GM12878 (cell line): Measurements from ENCODE around the gene TAF9. TPM values are rescaled to one million over a fixed set of nuclear protein-coding genes. Genes with fewer than 3 reads are reported as not detected.

Source experiments
- ATAC-seq: fragments of 200-7000 bp; cut with Tn5 transposase; 3 replicates; pipeline ENCODE4 v1.9.1; 2020; ENCODE audit warnings: mild to moderate bottlenecking, moderate library complexity
- BruUV-seq: library from RNA; stranded (reverse); fragments of 400-500 nt; replicated peaks from 2 replicates; lab custom pipeline; 2021; lab: Mats Ljungman, UMichigan
- CTCF ChIA-PET: fragments of 300-600 bp; sonication (Branson Sonifier 250); formaldehyde crosslinking; extraction: SDS; loops from one replicate; lab custom pipeline; 2021; ENCODE audit warnings: inconsistent platforms; lab: Yijun Ruan, JAX
- POLR2A ChIA-PET: fragments of 350-600 bp; formaldehyde crosslinking; extraction: SDS; loops from one replicate; lab custom pipeline; 2021; ENCODE audit warnings: inconsistent platforms; lab: Charles Lee
- RAD21 ChIA-PET: fragments of 300-600 bp; sonication (Branson Sonifier 250); formaldehyde crosslinking; loops from one replicate; lab custom pipeline; 2023; ENCODE audit warnings: antibody characterized with exemption; ENCODE audit not compliant: unreplicated experiment; lab: Charles Lee
- SMC1A ChIA-PET: fragments of 300-600 bp; sonication (Branson Sonifier 250); formaldehyde crosslinking; loops from one replicate; lab custom pipeline; 2023; ENCODE audit not compliant: unreplicated experiment, uncharacterized antibody; lab: Charles Lee
- DNase-seq: peaks from one replicate; pipeline ENCODE4 v3.0.0-alpha.2; 2011; ENCODE audit warnings: low read depth, low spot score
- FAIRE-seq: peaks from 3 replicates; lab custom pipeline; 2011; peaks lifted over from hg19 to GRCh38; lab: Jason Lieb, UNC
- H2AFZ ChIP-seq: 2 replicates; pipeline ENCODE4 v1.6.0; 2011; ENCODE audit warnings: low read depth, low read length, control low read depth; ENCODE audit not compliant: control insufficient read depth
- H3K27ac ChIP-seq: 2 replicates; pipeline ENCODE4 v1.5.1; 2011; ENCODE audit warnings: control low read depth; ENCODE audit not compliant: control insufficient read depth, insufficient read depth
- H3K27me3 ChIP-seq, 2 experiments: replicated peaks in 1 of 2; 2 replicates each; pipeline versions ENCODE4 v1.6.0 to v1.6.1; 2011; ENCODE audit warnings: low read length in 1 of 2; ENCODE audit not compliant: control insufficient read depth in 2 of 2, insufficient read depth in 2 of 2
- H3K36me3 ChIP-seq, 2 experiments: 2 replicates each; pipeline ENCODE4 v1.5.1; 2011; ENCODE audit warnings: low read length in 1 of 2; ENCODE audit not compliant: control insufficient read depth in 2 of 2, insufficient read depth in 2 of 2
- H3K4me1 ChIP-seq: 2 replicates; pipeline ENCODE4 v1.6.1; 2011; ENCODE audit warnings: mild to moderate bottlenecking, low read length, moderate library complexity, mixed read lengths; ENCODE audit not compliant: control insufficient read depth, insufficient read depth
- H3K4me2 ChIP-seq: 2 replicates; pipeline ENCODE4 v1.6.0; 2011; ENCODE audit warnings: control low read depth; ENCODE audit not compliant: control insufficient read depth, insufficient read depth
- H3K4me3 ChIP-seq: fragments of 200-600 bp; sonication (generic); 2 replicates; pipeline ENCODE4 v1.5.1; 2016
- H3K79me2 ChIP-seq: 2 replicates; pipeline ENCODE4 v1.6.0; 2011; ENCODE audit warnings: low read length; ENCODE audit not compliant: control insufficient read depth, insufficient read depth
- H3K9ac ChIP-seq: 2 replicates; pipeline ENCODE4 v1.8.0; 2011; ENCODE audit warnings: low read length, control low read depth, mixed read lengths; ENCODE audit not compliant: control insufficient read depth, insufficient read depth
- H3K9me3 ChIP-seq: replicated peaks from 3 replicates; pipeline ENCODE4 v1.5.1; 2011; ENCODE audit warnings: mild to moderate bottlenecking, low read length; ENCODE audit not compliant: control insufficient read depth, insufficient read depth
- H4K20me1 ChIP-seq: 2 replicates; pipeline ENCODE4 v1.6.0; 2011; ENCODE audit not compliant: control insufficient read depth, insufficient read depth
- FOXK2 ChIP-seq: fragments of 450-650 bp; IDR thresholded peaks from 2 replicates; pipeline ENCODE4 v1.6.1; 2017; ENCODE audit warnings: mild to moderate bottlenecking, moderate library complexity
- IKZF2 ChIP-seq, 2 experiments: fragments of 450-650 bp; IDR thresholded peaks; 2 replicates each; pipeline ENCODE4 v1.6.1; 2017; ENCODE audit warnings: mild to moderate bottlenecking in 2 of 2, moderate library complexity in 2 of 2
- KLF5 ChIP-seq: fragments of 450-650 bp; IDR thresholded peaks from 2 replicates; pipeline ENCODE4 v1.6.1; 2014; ENCODE audit warnings: mild to moderate bottlenecking; ENCODE audit not compliant: partially characterized antibody
- MEF2B ChIP-seq: fragments of 450-650 bp; IDR thresholded peaks from 2 replicates; pipeline ENCODE4 v1.6.1; 2018; ENCODE audit warnings: mild to moderate bottlenecking, moderate library complexity; ENCODE audit not compliant: partially characterized antibody, poor library complexity, severe bottlenecking
- MTA2 ChIP-seq: fragments of 450-650 bp; IDR thresholded peaks from 2 replicates; pipeline ENCODE4 v1.6.1; 2016; ENCODE audit warnings: low read depth, mild to moderate bottlenecking, moderate library complexity
- MTA3 ChIP-seq: IDR thresholded peaks from 2 replicates; pipeline ENCODE4 v1.6.1; 2012; ENCODE audit warnings: low read length, inconsistent platforms, borderline replicate concordance
- MXI1 ChIP-seq: fragments of 150-350 bp; IDR thresholded peaks from 2 replicates; pipeline ENCODE4 v1.6.1; 2011; ENCODE audit warnings: low read depth, mild to moderate bottlenecking, inconsistent platforms, low read length, improper control_type of control experiment
- NRF1 ChIP-seq: conservative IDR thresholded peaks from 2 replicates; pipeline ENCODE4 v1.6.1; 2011; ENCODE audit warnings: mild to moderate bottlenecking, low read depth, low read length, improper control_type of control experiment
- PAX5 ChIP-seq: IDR thresholded peaks from 2 replicates; pipeline ENCODE4 v1.6.1; 2011; ENCODE audit warnings: low read depth, low read length, borderline replicate concordance
- PAX8 ChIP-seq: fragments of 450-650 bp; IDR thresholded peaks from 2 replicates; pipeline ENCODE4 v1.6.1; 2017; ENCODE audit warnings: mild to moderate bottlenecking, moderate library complexity
- PML ChIP-seq: IDR thresholded peaks from 2 replicates; pipeline ENCODE4 v1.6.1; 2012; ENCODE audit warnings: low read length, inconsistent platforms
- SMC3 ChIP-seq: IDR thresholded peaks from 2 replicates; pipeline ENCODE4 v1.6.1; 2011; ENCODE audit warnings: low read length, improper control_type of control experiment, borderline replicate concordance
- TCF7 ChIP-seq: IDR thresholded peaks from 2 replicates; pipeline ENCODE4 v1.6.1; 2014; ENCODE audit warnings: antibody characterized with exemption, borderline replicate concordance
- YBX1 ChIP-seq: fragments of 450-650 bp; IDR thresholded peaks from 2 replicates; pipeline ENCODE4 v1.6.1; 2016; ENCODE audit warnings: antibody characterized with exemption
- ZNF24 ChIP-seq: fragments of 450-650 bp; IDR thresholded peaks from 2 replicates; pipeline ENCODE4 v1.6.1; 2017; ENCODE audit warnings: antibody characterized with exemption, mild to moderate bottlenecking
- ZNF384 ChIP-seq: IDR thresholded peaks from 2 replicates; pipeline ENCODE4 v1.6.1; 2012; ENCODE audit warnings: low read depth, mild to moderate bottlenecking, low read length, improper control_type of control experiment, borderline replicate concordance
- WGBS: methylation state at CpG from one replicate; pipeline ENCODE4 v1.1.6; 2016; ENCODE audit warnings: low lambda C conversion rate; ENCODE audit not compliant: insufficient replicate concordance, insufficient coverage; ENCODE audit errors: missing lambda C conversion rate; 5-methylcytosine and 5-hydroxymethylcytosine counted together
- in situ Hi-C: fragments of 300-500 bp; cut with MboI; formaldehyde crosslinking; loops from 9 replicates; pipeline ENCODE4 v1.14.3; 2018; ENCODE audit warnings: mixed read lengths
- intact Hi-C: fragments of 100-400 bp; cut with micrococcal nuclease; formaldehyde crosslinking; loops from one replicate; pipeline ENCODE4 v1.14.2; 2022; ENCODE audit not compliant: unreplicated experiment
- polyA plus RNA-seq, 11 experiments: library from polyadenylated mRNA; depleted of rRNA in 4 of 11; unstranded in 6 of 11; stranded (reverse) in 5 of 11; fragments of >200 nt; fragmentation: Nextera tagmentation in 4 of 11; fragmentation: Illumina TruSeq in 1 of 11; extraction: Ambion mirVana in 4 of 11; extraction: Trizol in 1 of 11; gene quantifications; 1 replicate in 1 of 11; 2 replicates in 10 of 11; pipeline versions ENCODE4 v1.2.1 to v1.2.3, GENCODE V29; 2011 to 2016; ENCODE audit warnings: inconsistent platforms in 2 of 11, missing spikeins in 2 of 11, low read depth in 1 of 11
- total RNA-seq, 4 experiments: library from RNA; depleted of rRNA in 3 of 4; stranded (reverse); fragments of >200 nt in 3 of 4; fragmentation: Illumina TruSeq in 1 of 4; extraction: Trizol in 1 of 4; gene quantifications; 2 replicates each; pipeline versions ENCODE4 v1.2.1 to v1.2.3, GENCODE V29; 2013 to 2021
- TF ChIP-seq, protein P1 (sequence below), 3 experiments: IDR thresholded peaks in 2 of 3; conservative IDR thresholded peaks in 1 of 3; 2 replicates each; pipeline ENCODE4 v1.5.1; 2011; ENCODE audit warnings: low read depth in 3 of 3, low read length in 3 of 3, mild to moderate bottlenecking in 3 of 3, control low read depth in 2 of 3, moderate library complexity in 2 of 3, inconsistent platforms in 1 of 3, mixed read lengths in 1 of 3; ENCODE audit not compliant: control insufficient read depth in 2 of 3, insufficient read depth in 1 of 3; ENCODE audit errors: extremely low read depth in 1 of 3
- TF ChIP-seq, protein P2 (sequence below): IDR thresholded peaks from 2 replicates; pipeline ENCODE4 v1.6.1; 2012; ENCODE audit warnings: low read length, inconsistent platforms
- TF ChIP-seq, protein P3 (sequence below): fragments of 450-650 bp; IDR thresholded peaks from 2 replicates; pipeline ENCODE4 v1.6.1; 2017; ENCODE audit warnings: low read depth, mild to moderate bottlenecking, moderate library complexity

The TAF9 gene
- total and polyA plus RNA-seq, 10 of the 15 experiments (the other 5 are each of a cell fraction or from before 2014, with no cell fraction given): 64.4 to 318 (median 150) TPM

DNA sequence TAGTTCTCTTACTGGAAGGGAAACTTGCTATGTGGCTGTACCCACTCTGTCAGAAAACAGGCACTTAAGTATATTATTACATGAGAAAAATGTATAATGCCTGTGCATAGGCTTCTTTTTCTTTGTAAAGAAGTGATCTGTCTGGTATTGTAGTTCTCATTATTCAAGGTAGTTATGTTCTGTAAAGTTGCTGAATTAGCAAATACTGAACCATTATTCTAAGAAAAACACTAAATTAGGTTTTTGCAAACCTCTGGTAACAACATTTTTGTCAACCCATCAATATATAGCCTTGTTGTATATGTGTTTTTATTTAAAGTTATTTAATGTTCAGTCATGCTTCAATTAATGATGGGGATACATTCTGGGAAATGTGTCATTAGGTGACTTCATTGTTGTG lies 9.1 kb upstream of the TAF9 start (continued):
- TF ChIP-seq ZNF384 (no peak), KLF5 (no peak), NRF1 (no peak), MTA3 (no peak), YBX1 (no peak)

DNA sequence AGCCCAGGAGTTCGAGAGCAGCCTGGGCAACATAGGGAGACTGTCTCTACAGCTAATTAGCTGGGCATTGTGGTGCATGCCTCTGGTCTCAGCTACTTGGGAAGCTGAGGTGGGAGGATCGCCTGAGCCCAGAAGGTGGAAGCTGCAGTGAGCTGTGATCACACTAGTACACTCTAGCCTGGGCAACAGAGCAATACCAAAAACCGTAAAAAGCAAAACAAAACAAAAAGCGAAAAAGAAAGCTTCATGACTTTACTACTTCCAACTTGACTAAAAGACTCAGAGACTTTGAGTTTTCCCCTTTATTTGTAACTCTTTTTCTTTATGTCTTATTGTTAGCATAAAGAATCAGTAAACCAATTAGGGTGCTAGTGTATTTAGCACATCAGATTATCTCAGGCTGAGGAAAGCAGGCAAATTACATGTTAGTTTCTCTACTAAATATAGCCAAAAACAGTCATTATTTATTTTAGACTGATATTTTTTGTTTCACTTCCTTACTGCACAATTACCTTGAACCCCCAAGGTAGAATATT lies 5.7 kb upstream of the TAF9 start:
- no peaks in the 10 kb centered on the region for H3K27me3 ChIP-seq
- peak overlapping the region; percentile 93 for H3K4me2 ChIP-seq
- H3K9ac ChIP-seq: peak overlapping the region; percentile 77
- peaks cover 52% of the 10 kb centered on the region for H3K79me2 ChIP-seq
- WGBS: 3% methylated on average over 4 of the region's 4 CpGs
- H3K4me1 ChIP-seq: peaks cover 12% of the 10 kb centered on the region
- BruUV-seq: no TSS peak
- FAIRE-seq: peak; percentile 65
- H2AFZ ChIP-seq: peak overlapping the region; percentile 62
- no peaks in the 10 kb centered on the region for H4K20me1 ChIP-seq
- CTCF ChIA-PET: interaction anchor here (1.2 to 1.7 kb wide), 2 partner anchors 281 to 332 kb away, joined by 3 to 10 read pairs; partner anchors contain the start of gene SLC30A5
- peak overlapping the region; percentile 92 for H3K27ac ChIP-seq
- ATAC-seq: peak; percentile 76
- RAD21 ChIA-PET: interaction anchor here (0.6 to 2.0 kb wide), 3 partner anchors 41 to 57 kb away, joined by 3 to 5 read pairs (median 3); partner anchors contain the start of gene CCDC125
- H3K36me3 ChIP-seq: 0 out of 4 replicates have a peak, but pooled peaks cover 0 to 7% of the 10 kb centered on the region in 2 experiments
- H3K9me3 ChIP-seq: no peaks in the 10 kb centered on the region
- H3K4me3 ChIP-seq: peak overlapping the region; percentile 76
- intact Hi-C loops: loop anchor here (10.0 kb wide), 2 partner anchors 60 to 120 kb away; partner anchors contain the start of gene OCLN
- peak; percentile 54 for DNase-seq
- POLR2A ChIA-PET: interaction anchor here (0.5 to 1.3 kb wide), 3 partner anchors 19 to 58 kb away, joined by 3 to 9 read pairs (median 3); no protein-coding TSS in a partner anchor
- in situ Hi-C loops: no loop called here
- SMC1A ChIA-PET: interaction anchor here (0.6 to 3.1 kb wide), 7 partner anchors 10 to 132 kb away, joined by 3 to 10 read pairs (median 6); no protein-coding TSS in a partner anchor
- TF ChIP-seq PAX5 (no peak), SMC3 (no peak), MXI1 (no peak), TCF7 (0 out of 2 replicates have a peak, but pooled peaks have one; percentile 14), PML (peak; percentile 34; the same call in 1 of the 2 replicates), PAX8 (0 out of 2 replicates have a peak, but pooled peaks have one; percentile 57), IKZF2 (IDR thresholded peaks at IDR 0.05) (peak; percentile 77 to 84), FOXK2 (no peak), MTA2 (peak; percentile 98), MEF2B (peak; percentile 95), ZNF24 (peak; percentile 56; the same call in 1 of the 2 replicates)
- TF ChIP-seq, protein P1, sequence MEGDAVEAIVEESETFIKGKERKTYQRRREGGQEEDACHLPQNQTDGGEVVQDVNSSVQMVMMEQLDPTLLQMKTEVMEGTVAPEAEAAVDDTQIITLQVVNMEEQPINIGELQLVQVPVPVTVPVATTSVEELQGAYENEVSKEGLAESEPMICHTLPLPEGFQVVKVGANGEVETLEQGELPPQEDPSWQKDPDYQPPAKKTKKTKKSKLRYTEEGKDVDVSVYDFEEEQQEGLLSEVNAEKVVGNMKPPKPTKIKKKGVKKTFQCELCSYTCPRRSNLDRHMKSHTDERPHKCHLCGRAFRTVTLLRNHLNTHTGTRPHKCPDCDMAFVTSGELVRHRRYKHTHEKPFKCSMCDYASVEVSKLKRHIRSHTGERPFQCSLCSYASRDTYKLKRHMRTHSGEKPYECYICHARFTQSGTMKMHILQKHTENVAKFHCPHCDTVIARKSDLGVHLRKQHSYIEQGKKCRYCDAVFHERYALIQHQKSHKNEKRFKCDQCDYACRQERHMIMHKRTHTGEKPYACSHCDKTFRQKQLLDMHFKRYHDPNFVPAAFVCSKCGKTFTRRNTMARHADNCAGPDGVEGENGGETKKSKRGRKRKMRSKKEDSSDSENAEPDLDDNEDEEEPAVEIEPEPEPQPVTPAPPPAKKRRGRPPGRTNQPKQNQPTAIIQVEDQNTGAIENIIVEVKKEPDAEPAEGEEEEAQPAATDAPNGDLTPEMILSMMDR (IDR thresholded peaks at IDR 0.05 in 2 of 3, conservative IDR thresholded peaks at IDR 0.05 in 1 of 3; ENCODE audit: control insufficient read depth in 2 of 3, extremely low read depth in 1 of 3, insufficient read depth in 1 of 3, low read depth in 3 of 3, low read length in 3 of 3): no peak
- TF ChIP-seq, protein P2, sequence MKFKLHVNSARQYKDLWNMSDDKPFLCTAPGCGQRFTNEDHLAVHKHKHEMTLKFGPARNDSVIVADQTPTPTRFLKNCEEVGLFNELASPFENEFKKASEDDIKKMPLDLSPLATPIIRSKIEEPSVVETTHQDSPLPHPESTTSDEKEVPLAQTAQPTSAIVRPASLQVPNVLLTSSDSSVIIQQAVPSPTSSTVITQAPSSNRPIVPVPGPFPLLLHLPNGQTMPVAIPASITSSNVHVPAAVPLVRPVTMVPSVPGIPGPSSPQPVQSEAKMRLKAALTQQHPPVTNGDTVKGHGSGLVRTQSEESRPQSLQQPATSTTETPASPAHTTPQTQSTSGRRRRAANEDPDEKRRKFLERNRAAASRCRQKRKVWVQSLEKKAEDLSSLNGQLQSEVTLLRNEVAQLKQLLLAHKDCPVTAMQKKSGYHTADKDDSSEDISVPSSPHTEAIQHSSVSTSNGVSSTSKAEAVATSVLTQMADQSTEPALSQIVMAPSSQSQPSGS: peak; percentile 80
- TF ChIP-seq, protein P3, sequence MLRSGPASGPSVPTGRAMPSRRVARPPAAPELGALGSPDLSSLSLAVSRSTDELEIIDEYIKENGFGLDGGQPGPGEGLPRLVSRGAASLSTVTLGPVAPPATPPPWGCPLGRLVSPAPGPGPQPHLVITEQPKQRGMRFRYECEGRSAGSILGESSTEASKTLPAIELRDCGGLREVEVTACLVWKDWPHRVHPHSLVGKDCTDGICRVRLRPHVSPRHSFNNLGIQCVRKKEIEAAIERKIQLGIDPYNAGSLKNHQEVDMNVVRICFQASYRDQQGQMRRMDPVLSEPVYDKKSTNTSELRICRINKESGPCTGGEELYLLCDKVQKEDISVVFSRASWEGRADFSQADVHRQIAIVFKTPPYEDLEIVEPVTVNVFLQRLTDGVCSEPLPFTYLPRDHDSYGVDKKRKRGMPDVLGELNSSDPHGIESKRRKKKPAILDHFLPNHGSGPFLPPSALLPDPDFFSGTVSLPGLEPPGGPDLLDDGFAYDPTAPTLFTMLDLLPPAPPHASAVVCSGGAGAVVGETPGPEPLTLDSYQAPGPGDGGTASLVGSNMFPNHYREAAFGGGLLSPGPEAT: peak; percentile 72
